Astrocyte (in vitro differentiated cells and primary cell): ENCODE measurements around the gene PBX3.

ENCODE experiments used
- CTCF ChIP-seq: IDR thresholded peaks from 2 replicates; pipeline ENCODE4 v1.5.1; 2011; ENCODE audit warnings: low read depth, mild to moderate bottlenecking, inconsistent platforms, low read length, moderate library complexity; ENCODE audit not compliant: insufficient read depth
- EZH2 ChIP-seq: IDR thresholded peaks from 2 replicates; pipeline ENCODE4 v1.6.1; 2012; ENCODE audit warnings: mild to moderate bottlenecking, low read length, inconsistent platforms; ENCODE audit not compliant: insufficient read depth

- TF ChIP-seq CTCF (no peak), EZH2 (no peak)
Observed at GRCh38 chr9:125760537-125760936, 13.4 kb downstream of the PBX3 start.
